HUES6 (cell line): ENCODE measurements around the gene ZNF100.
"Not testable (repeated sequence)": the region's sequence is repeated elsewhere in the genome, so short reads cannot be mapped to it uniquely, and the experiment has no call there.

Source experiments
- H3K27ac ChIP-seq: 2 replicates; pipeline ENCODE4 v1.7.0; 2013; ENCODE audit warnings: low read depth, mild to moderate bottlenecking, low read length, inconsistent platforms
- H3K27me3 ChIP-seq: 2 replicates; pipeline ENCODE4 v1.6.1; 2013; ENCODE audit warnings: low read length; ENCODE audit not compliant: control insufficient read depth, insufficient read depth
- H3K36me3 ChIP-seq: 2 replicates; pipeline ENCODE4 v1.6.1; 2013; ENCODE audit warnings: low read length; ENCODE audit not compliant: control insufficient read depth, insufficient read depth
- H3K4me1 ChIP-seq: 2 replicates; pipeline ENCODE4 v1.6.1; 2013; ENCODE audit warnings: low read length; ENCODE audit not compliant: control insufficient read depth, insufficient read depth
- H3K4me3 ChIP-seq: 2 replicates; pipeline ENCODE4 v1.5.1; 2013; ENCODE audit warnings: low read depth, low read length
- H3K9ac ChIP-seq: one replicate; pipeline ENCODE4 v1.6.1; 2013; ENCODE audit warnings: mild to moderate bottlenecking, low read length
- H3K9me3 ChIP-seq: 2 replicates; pipeline ENCODE4 v1.6.1; 2013; ENCODE audit warnings: low read depth, low read length; ENCODE audit not compliant: control insufficient read depth, insufficient read depth

ZNF100 gene

GRCh38 chr19:21767065-21767800 lies at the start of gene ZNF100:
TSS of gene ZNF100 (minus strand) at chr19:21767579. CDS start at chr19:21767429, 150 bp downstream.
- Histone ChIP-seq H3K27me3 (no peaks in the 10 kb centered on the region), H3K27ac (peak within 1 kb of the TSS; percentile 69), H3K9me3 (peaks cover 3% of the 10 kb centered on the region; the same call in 1 of the 2 replicates), H3K36me3 (peaks cover 35% of the 10 kb centered on the region), H3K4me3 (peak within 1 kb of the TSS; percentile 96), H3K4me1 (no peaks in the 10 kb centered on the region), H3K9ac (peak within 1 kb of the TSS; percentile 93)

GRCh38 chr19:21812448-21812847 lies 45.1 kb upstream of the ZNF100 start:
- no peak overlapping the region for H3K27ac ChIP-seq
- no peaks in the 10 kb centered on the region for H3K4me1 ChIP-seq
- H3K9me3 ChIP-seq: peaks cover 81% of the 10 kb centered on the region
- H3K9ac ChIP-seq: no peak overlapping the region
- H3K27me3 ChIP-seq: no peaks in the 10 kb centered on the region
- peaks cover 91% of the 10 kb centered on the region for H3K36me3 ChIP-seq
- H3K4me3 ChIP-seq: no peak overlapping the region

- not testable (repeated sequence) for H3K9ac ChIP-seq, H3K4me3 ChIP-seq, H3K27me3 ChIP-seq, H3K27ac ChIP-seq, H3K4me1 ChIP-seq
- Histone ChIP-seq H3K36me3 (peaks cover 54% of the 10 kb centered on the region), H3K9me3 (peaks cover 82% of the 10 kb centered on the region)
Observed at GRCh38 chr19:21808400-21809000, 41.1 kb upstream of the ZNF100 start.

GRCh38 chr19:21789466-21790085 lies 22.2 kb upstream of the ZNF100 start:
- Histone ChIP-seq H3K4me3 (no peak overlapping the region), H3K36me3 (no peaks in the 10 kb centered on the region), H3K27me3 (no peaks in the 10 kb centered on the region), H3K9me3 (peaks cover 57% of the 10 kb centered on the region), H3K9ac (no peak overlapping the region), H3K27ac (no peak overlapping the region), H3K4me1 (no peaks in the 10 kb centered on the region)

GRCh38 chr19:21786936-21787335 lies 19.6 kb upstream of the ZNF100 start:
- peaks cover 52% of the 10 kb centered on the region for H3K9me3 ChIP-seq
- no peak overlapping the region for H3K4me3 ChIP-seq
- no peaks in the 10 kb centered on the region for H3K27me3 ChIP-seq

GRCh38 chr19:21775792-21776191 lies 8.4 kb upstream of the ZNF100 start:
- not testable (repeated sequence) for H3K9ac ChIP-seq, H3K27ac ChIP-seq, H3K36me3 ChIP-seq, H3K27me3 ChIP-seq, H3K4me3 ChIP-seq, H3K4me1 ChIP-seq
- H3K9me3 ChIP-seq: peaks cover 26% of the 10 kb centered on the region

More at GRCh38 chr19:21786936-21787335, 19.6 kb upstream of the ZNF100 start:
- H3K9ac ChIP-seq: no peak overlapping the region
- no peaks in the 10 kb centered on the region for H3K36me3 ChIP-seq
- no peak overlapping the region for H3K27ac ChIP-seq
- H3K4me1 ChIP-seq: no peaks in the 10 kb centered on the region

GRCh38 chr19:21766705-21767064 lies 694 bp downstream of the ZNF100 start:
- not testable (repeated sequence) for H3K9me3 ChIP-seq

GRCh38 chr19:21765151-21765550 lies 2.2 kb downstream of the ZNF100 start:
- H3K9ac ChIP-seq: no peak overlapping the region
- H3K27me3 ChIP-seq: no peaks in the 10 kb centered on the region
- H3K4me1 ChIP-seq: no peaks in the 10 kb centered on the region
- no peak overlapping the region for H3K4me3 ChIP-seq
- H3K9me3 ChIP-seq: peaks cover 6% of the 10 kb centered on the region; the same call in 1 of the 2 replicates
- H3K27ac ChIP-seq: no peak overlapping the region
- H3K36me3 ChIP-seq: peaks cover 55% of the 10 kb centered on the region

More at GRCh38 chr19:21766705-21767064, 694 bp downstream of the ZNF100 start:
- Histone ChIP-seq H3K4me3 (peak overlapping the region; percentile 96), H3K9ac (peak overlapping the region; percentile 93), H3K36me3 (peaks cover 41% of the 10 kb centered on the region), H3K27ac (peak overlapping the region; percentile 69; the same call in 1 of the 2 replicates)
- H3K27me3 ChIP-seq, H3K4me1 ChIP-seq: not testable (repeated sequence)

GRCh38 chr19:21761547-21761946 lies 5.8 kb downstream of the ZNF100 start:
- not testable (repeated sequence) for H3K27ac ChIP-seq, H3K27me3 ChIP-seq, H3K4me1 ChIP-seq, H3K4me3 ChIP-seq, H3K9ac ChIP-seq
- Histone ChIP-seq H3K36me3 (peaks cover 85% of the 10 kb centered on the region), H3K9me3 (peaks cover 16% of the 10 kb centered on the region; the same call in 1 of the 2 replicates)

- Histone ChIP-seq H3K4me3 (no peak overlapping the region), H3K9ac (no peak overlapping the region), H3K27ac (no peak overlapping the region), H3K4me1 (no peaks in the 10 kb centered on the region), H3K36me3 (peaks cover 73% of the 10 kb centered on the region), H3K9me3 (peaks cover 22% of the 10 kb centered on the region), H3K27me3 (no peaks in the 10 kb centered on the region)
Observed at GRCh38 chr19:21758296-21758695, 9.1 kb downstream of the ZNF100 start.

GRCh38 chr19:21755555-21755954 lies 11.8 kb downstream of the ZNF100 start:
- Histone ChIP-seq H3K9me3 (peaks cover 18% of the 10 kb centered on the region), H3K36me3 (peaks cover 65% of the 10 kb centered on the region)
- not testable (repeated sequence) for H3K4me3 ChIP-seq, H3K9ac ChIP-seq, H3K27ac ChIP-seq, H3K27me3 ChIP-seq, H3K4me1 ChIP-seq
